HG03565 (cell line): ENCODE results near the gene SSX7.
"Not testable (repeated sequence)": the region's sequence is repeated elsewhere in the genome, so short reads cannot be mapped to it uniquely, and the experiment has no call there.

Source experiments
- ATAC-seq: cut with Tn5 transposase; IDR thresholded peaks from one replicate; pipeline ENCODE4 v1.9.1; 2021; ENCODE audit warnings: mild to moderate bottlenecking, moderate library complexity; ENCODE audit not compliant: unreplicated experiment

SSX7 gene, protein sequence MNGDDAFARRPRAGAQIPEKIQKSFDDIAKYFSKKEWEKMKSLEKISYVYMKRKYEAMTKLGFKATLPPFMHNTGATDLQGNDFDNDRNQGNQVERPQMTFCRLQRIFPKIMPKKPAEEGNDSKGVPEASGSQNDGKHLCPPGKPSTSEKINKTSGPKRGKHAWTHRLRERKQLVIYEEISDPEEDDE

DNA sequence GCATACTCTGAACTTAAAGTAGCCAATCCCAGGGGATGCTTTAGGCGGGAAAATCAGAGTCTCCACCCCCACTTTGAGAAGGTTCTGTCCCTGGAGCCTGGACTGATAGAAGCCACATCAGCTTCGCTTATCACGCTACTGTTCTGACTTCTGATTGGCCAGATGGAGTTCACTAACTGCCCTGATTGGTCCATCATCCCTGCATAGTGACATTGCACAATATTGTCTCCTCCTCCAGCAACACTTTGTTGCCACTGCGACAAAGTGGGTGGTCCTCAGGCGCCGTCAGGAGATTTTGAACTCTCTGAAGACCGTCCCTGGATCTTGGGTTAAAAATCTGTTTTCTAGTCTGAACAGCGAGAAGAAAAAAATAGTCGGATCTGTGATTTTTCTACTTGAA lies at the start of gene SSX7:
Gene SSX7 (minus strand): TSS at position 101 of the 400 bp plus-strand sequence. CDS start 1,428 bp downstream, outside the sequence.
- not testable (repeated sequence) for ATAC-seq

DNA sequence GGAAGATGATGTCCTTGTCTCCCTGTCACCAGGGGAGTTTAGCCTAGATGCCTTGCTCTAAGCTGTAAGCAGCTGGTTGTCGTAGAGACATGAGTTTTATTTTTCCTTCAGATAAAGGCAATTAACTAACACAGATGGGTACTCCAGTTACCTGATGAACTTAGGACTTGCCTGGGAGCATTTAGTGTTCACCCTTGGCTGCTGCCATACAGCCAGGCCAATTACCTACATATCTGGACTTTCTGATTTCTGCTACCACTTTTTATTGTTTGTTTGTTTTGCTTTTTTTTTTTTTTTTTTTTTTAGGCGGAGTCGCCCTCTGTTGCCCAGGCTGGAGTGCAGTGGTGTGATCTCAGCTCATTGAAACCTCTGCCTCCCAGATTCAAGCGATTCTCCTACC lies 37.3 kb upstream of the SSX7 start:
- ATAC-seq: not testable (repeated sequence)

DNA sequence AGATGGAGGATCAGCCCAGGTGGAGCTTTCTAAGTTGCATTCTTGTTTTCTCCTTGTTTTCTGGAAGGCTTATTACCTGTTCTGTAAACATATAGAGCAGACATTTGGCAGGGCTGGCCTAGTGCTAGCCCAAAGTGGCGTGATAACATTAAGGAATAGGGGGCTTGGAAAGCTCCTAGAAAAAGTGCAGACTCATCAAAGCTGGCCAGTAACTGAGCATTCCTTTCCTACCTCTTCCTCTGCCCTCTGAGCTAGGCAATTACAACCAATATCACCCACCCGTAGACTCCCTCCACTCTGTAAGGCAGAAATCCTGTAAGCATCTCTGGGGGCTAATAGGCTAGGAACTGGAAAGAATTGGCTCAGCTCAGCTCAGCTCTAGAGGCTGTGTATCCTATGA lies 7.5 kb upstream of the SSX7 start:
- ATAC-seq: not testable (repeated sequence)

DNA sequence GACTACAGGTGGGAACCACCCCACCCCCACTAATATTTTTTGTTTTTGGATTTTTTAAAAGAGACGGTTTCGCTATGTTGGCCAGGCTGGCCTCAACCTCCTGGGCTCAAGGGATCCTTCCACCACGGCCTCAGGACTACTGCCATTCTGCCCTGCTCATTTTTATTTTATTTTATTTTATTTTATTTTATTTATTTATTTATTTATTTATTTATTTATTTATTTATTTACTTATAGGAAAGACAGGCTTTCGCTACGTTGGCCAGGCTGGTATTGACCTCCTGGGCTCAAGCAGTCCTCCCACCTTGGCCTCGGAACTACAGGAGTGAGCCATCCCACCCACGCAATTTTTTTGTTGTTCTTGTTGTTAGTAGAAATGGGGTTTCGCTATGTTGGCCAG lies 775 bp upstream of the SSX7 start:
- ATAC-seq: not testable (repeated sequence)

DNA sequence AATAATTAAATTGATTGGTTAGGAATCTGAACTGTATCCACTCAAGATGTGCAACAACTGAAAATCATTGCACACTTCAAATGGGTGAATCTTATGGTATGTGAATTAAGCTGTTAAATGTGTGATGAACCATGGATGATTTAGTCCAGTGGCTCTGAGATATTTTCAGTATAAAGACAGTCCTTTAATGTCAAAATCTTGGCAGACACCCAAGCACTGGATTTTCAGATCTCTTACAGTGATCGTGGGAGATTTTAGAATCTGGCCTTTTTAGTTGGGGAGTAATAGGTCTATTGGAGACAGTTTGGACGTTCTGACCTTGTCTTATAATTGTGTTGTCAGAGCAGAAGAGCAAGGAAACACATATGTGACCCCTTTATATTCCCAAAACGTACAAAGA lies 4.0 kb downstream of the SSX7 start:
- not testable (repeated sequence) for ATAC-seq

DNA sequence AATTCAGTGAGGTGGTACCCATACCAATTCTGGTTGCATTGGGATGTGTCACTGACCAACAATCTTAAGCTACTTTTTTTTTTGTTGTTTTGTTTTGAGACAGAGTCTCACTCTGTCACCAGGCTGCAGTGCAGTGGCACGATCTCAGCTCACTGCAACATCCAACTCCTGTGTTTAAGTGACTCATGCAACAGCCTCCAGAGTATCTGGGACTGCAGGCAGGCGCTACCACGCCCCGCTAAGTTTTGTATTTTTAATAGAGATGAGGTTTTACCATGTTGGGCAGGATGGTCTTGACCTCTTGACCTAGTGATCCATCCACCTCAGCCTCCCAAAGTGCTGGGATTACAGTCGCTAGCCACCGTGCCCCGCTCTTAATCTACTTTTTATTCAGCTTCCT lies 5.7 kb downstream of the SSX7 start:
- not testable (repeated sequence) for ATAC-seq

DNA sequence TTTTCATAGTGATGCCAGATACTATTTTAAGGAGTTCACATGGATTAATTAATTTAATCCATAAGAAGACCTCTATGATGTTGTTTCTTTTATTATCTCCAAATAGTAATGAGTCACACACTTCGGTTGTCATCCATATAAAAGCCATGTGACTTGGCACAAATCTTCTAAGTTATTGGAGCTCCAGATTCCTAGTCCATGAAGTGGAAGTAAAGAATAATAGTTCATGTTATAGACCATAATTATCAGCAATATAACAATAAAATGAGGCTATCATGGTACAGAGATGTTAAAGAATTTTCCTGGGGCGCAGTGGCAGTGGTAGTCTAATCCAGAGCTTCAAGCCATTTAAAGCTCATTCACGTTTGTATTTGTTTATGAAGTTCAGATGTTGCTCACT lies 26.2 kb downstream of the SSX7 start:
- not testable (repeated sequence) for ATAC-seq

DNA sequence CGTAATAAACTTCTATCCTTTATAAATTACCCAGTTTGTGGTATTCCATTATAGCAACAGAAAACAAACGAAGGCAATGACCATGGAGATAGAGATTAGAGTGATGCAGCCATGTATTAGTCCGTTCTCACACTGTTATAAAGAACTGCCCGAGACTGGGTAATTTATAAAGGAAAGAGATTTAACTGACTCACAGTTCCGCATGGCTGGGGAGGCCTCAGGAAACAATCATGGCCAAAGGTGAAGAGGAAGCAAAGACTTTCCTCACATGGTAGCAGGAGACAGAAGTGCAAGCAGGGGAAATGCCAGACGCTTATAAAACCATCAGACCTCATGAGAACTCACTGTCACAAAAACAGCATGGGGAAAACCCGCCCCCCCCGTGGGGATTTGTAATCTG lies 34.0 kb downstream of the SSX7 start:
- not testable (repeated sequence) for ATAC-seq

DNA sequence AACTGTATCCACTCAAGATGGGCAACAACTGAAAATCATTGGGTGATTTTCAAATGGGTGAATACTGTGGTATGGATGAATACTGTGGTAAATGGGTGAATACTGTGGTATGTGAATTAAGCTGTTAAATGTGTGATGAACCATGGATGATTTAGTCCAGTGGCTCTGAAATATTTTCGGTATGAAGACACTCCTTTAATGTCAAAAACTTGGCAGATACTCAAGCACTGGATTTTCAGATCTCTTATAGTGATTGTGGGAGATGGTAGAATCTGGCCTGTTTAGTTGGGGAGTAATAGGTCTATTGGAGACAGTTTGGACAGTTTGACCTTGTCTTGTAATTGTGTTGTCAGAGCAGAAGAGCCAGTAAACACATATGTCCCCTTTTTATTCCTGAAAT lies 45.7 kb downstream of the SSX7 start:
- no peak for ATAC-seq

DNA sequence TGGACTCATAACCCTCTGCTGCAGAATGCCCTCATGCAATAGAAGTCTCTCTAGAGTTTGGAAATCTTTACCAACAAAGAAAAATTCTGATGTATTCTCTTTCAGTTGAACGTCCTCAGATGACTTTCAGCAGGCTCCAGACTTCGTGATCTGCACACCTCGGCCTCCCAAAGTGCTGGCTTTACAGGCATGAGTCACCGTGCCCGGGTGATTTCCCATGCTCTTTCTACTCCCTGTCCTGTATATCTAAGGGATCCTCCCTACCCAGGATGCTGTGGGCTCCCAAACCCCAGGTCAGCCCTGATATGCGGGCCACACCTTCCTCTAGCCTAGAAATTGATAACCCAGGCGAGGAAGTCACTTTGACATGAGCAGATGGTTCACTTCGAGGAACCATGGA lies 51.5 kb downstream of the SSX7 start:
- ATAC-seq: not testable (repeated sequence)

DNA sequence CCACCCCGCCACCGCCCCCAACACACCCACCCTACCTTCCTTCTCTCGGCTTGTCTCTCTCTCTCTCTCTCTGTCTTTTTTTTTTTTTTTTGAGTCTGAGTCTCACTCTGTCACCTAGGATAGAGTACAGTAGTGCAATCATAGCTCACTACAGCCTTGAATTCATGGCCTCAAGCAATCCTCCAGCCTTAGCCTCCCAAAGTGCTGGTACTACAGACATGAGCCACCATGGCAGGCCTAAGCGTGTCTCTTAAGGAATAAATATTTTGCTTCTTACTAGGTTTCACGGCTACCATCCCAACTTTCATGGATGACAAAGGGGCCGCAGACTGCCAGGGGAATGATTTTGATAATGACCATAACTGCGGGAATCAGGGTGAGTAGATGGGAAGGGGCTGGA lies 55.8 kb downstream of the SSX7 start:
- no peak for ATAC-seq

DNA sequence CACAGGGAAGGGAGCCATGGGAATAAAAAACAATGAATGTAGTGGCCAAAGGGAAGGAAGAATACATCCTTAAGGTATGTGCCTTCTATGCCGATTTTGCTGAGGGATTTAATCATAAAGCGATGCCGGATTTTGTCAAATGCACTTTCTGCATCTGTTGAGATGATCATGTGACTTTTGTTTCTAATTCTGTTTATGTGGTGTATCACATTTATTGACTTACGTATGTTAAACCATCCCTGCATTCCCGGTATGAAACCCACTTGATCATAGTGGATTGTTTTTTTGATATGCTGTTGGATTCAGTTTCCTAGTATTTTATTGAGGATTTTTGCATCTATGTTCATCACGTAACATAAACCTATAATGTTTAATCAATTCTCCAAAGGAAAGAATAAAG lies 60.0 kb downstream of the SSX7 start:
- no peak for ATAC-seq
